Sigmoid colon (tissue), 3 donors: ENCODE results near the gene PLEKHN1.

ENCODE experiments used
- POLR2A ChIP-seq, 2 donors: fragments of 450-650 bp; IDR thresholded peaks; one replicate each; pipeline ENCODE4 v1.6.1; 2016; ENCODE audit warnings: antibody characterized with exemption in 2 of 2, mild to moderate bottlenecking in 2 of 2, moderate library complexity in 2 of 2
- TF ChIP-seq, protein P1 (sequence below), 4 experiments: fragments of 450-650 bp in 3 of 4; fragments of 200-600 bp in 1 of 4; IDR thresholded peaks; one replicate each; pipeline ENCODE4 v1.5.1; 2016 to 2019; ENCODE audit warnings: antibody characterized with exemption in 4 of 4, mild to moderate bottlenecking in 3 of 4, moderate library complexity in 2 of 4

DNA sequence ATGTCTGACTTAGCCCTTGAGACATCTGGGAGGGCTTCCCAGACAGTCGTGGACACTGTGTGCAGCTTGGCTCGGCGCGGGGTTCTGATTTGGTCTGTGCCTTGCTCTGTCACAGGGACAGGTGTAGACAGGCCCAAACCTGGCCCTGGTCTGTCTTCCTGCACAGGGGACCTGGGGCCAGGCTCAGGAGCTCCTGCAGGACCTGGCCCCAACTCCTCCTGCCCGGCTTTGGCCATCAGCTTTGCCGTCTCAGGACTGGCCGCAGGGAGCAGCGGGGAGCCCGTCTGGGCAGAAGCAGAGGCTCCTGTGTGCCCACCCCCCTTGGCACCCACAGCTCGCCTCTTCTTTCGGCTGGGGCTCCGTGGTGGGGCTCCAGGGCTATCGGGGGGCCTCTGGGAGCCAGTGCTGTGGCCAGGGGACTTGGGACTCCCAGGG, 13.9 kb downstream of the PLEKHN1 start:
- no peak for TF ChIP-seq POLR2A (IDR thresholded peaks at IDR 0.05)
- TF ChIP-seq, protein P1, sequence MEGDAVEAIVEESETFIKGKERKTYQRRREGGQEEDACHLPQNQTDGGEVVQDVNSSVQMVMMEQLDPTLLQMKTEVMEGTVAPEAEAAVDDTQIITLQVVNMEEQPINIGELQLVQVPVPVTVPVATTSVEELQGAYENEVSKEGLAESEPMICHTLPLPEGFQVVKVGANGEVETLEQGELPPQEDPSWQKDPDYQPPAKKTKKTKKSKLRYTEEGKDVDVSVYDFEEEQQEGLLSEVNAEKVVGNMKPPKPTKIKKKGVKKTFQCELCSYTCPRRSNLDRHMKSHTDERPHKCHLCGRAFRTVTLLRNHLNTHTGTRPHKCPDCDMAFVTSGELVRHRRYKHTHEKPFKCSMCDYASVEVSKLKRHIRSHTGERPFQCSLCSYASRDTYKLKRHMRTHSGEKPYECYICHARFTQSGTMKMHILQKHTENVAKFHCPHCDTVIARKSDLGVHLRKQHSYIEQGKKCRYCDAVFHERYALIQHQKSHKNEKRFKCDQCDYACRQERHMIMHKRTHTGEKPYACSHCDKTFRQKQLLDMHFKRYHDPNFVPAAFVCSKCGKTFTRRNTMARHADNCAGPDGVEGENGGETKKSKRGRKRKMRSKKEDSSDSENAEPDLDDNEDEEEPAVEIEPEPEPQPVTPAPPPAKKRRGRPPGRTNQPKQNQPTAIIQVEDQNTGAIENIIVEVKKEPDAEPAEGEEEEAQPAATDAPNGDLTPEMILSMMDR (IDR thresholded peaks at IDR 0.05) = no peak
